ENCODE data around the gene CFAP74. TPM values are rescaled to one million over a fixed set of nuclear protein-coding genes. Genes with fewer than 3 reads are reported as not detected.

CFAP74 gene
- total RNA-seq, 8 experiments from 2014 or later: 0.22 to 3.7 (median 0.46) TPM; not detected in 1

GRCh38 chr1:2022063-2022770 lies 18.6 kb upstream of the CFAP74 start:
- ATAC-seq (replicated peaks in 6 of 8): no peak
- Histone ChIP-seq H3K27ac (no peak overlapping the region), H3K4me3 (no peak overlapping the region), H3K4me1 (replicated peaks in 1 of 2) (peaks cover 0 to 14% of the 10 kb centered on the region in 2 donors)
- in situ Hi-C loops (cut with MboI; ENCODE audit: low pct_unique_long_range_greater_than_20kb in 2 of 9, low sequenced_read_pairs in 9 of 9, unreplicated experiment in 9 of 9): no loop called here
- WGBS, 10 experiments: 0 to 76% (median 66%) methylated on average over 1 to 14 of the region's 21 CpGs; no CpG with 5 or more reads in 5 of the 10 experiments

- in situ Hi-C loops (cut with MboI; ENCODE audit: low pct_unique_long_range_greater_than_20kb in 2 of 9, low sequenced_read_pairs in 9 of 9, unreplicated experiment in 9 of 9): no loop called here
- no peak overlapping the region for H3K4me3 ChIP-seq
- H3K4me1 ChIP-seq (replicated peaks in 1 of 2): peaks cover 0 to 14% of the 10 kb centered on the region in 2 donors
- no peak for ATAC-seq (replicated peaks in 6 of 8)
- 30 to 100% (median 88%) methylated on average over 1 to 18 of the region's 25 CpGs; no CpG with 5 or more reads in 4 of the 10 experiments for WGBS, 10 experiments
- no peak overlapping the region for H3K27ac ChIP-seq
These were observed 18.0 kb upstream of the CFAP74 start for GRCh38 chr1:2021550-2021949.

- 20 to 69% (median 50%) methylated on average over 1 to 5 of the region's 11 CpGs; no CpG with 5 or more reads in 3 of the 10 experiments for WGBS, 10 experiments
- no peak overlapping the region for H3K27ac ChIP-seq
- H3K4me3 ChIP-seq: no peak overlapping the region
These were observed 16.7 kb upstream of the CFAP74 start for GRCh38 chr1:2020310-2020655.

DNA sequence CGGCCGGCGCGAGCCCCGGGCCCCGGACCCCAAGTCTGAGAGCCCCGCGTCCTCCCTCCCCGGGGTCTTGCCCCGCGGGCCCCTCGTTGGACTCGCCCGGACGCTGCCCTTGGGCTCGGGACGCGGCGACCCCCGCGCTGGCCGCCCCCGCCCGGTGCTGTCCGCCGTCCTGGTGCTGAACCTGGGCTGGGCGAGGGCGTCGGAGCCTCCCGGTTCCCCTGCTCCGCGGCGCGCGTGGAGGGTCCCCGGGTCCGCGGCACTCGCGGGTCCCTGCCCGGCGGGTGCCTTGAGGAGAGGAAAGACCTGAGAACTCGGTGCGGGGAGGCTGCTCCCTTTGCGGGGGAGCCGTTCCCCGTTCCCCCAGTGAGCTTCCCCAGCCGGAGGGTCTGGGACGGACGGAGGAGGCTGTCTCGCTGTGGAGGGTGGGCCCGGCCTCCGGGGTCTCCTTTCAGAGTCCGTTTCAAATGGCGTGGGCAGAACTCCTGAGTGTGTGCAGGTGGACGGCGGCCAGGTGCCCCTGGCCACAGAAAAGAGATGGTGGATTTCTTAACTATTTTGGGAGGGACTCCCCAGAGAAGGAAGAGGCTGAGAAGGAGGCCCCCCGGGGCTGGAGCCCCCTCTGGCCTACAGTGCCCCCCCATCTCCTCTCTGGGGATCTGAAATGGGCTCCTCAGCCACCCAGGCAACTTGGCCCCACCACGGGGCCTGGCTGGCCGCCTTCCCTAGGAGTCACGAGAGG lies 16.2 kb upstream of the CFAP74 start:
- peak overlapping the region; percentile 24 to 37 (median 30) for H3K4me3 ChIP-seq
- H3K4me1 ChIP-seq (replicated peaks in 1 of 2): peaks cover 0 to 14% of the 10 kb centered on the region in 2 donors
- ATAC-seq (replicated peaks in 6 of 8): peak in 7 of 8 experiments; percentile 28 to 85 (median 50)
- 0 to 23% (median 19%) methylated on average over 2 to 11 of the region's 61 CpGs; no CpG with 5 or more reads in 7 of the 10 experiments for WGBS, 10 experiments
- H3K27ac ChIP-seq: no peak overlapping the region
- in situ Hi-C loops (cut with MboI; ENCODE audit: low pct_unique_long_range_greater_than_20kb in 2 of 9, low sequenced_read_pairs in 9 of 9, unreplicated experiment in 9 of 9): no loop called here

More at GRCh38 chr1:2020310-2020655, 16.7 kb upstream of the CFAP74 start:
- in situ Hi-C loops (cut with MboI; ENCODE audit: low pct_unique_long_range_greater_than_20kb in 2 of 9, low sequenced_read_pairs in 9 of 9, unreplicated experiment in 9 of 9): no loop called here
- H3K4me1 ChIP-seq (replicated peaks in 1 of 2): peaks cover 0 to 14% of the 10 kb centered on the region in 2 donors
- ATAC-seq (replicated peaks in 6 of 8): no peak

- peak; percentile 18 to 87 (median 72) for ATAC-seq (replicated peaks in 6 of 8)
- WGBS, 10 experiments: no CpG with 5 or more reads among the region's 60 CpGs
- Histone ChIP-seq H3K4me1 (replicated peaks in 1 of 2) (peaks cover 0 to 14% of the 10 kb centered on the region in 2 donors), H3K27ac (no peak within 1 kb of the TSS), H3K4me3 (peak within 1 kb of the TSS; percentile 24 to 37 (median 30))
- in situ Hi-C loops (cut with MboI; ENCODE audit: low pct_unique_long_range_greater_than_20kb in 2 of 9, low sequenced_read_pairs in 9 of 9, unreplicated experiment in 9 of 9): no loop called here
These were observed 15.6 kb upstream of the CFAP74 start, which contains the start of gene GABRD for GRCh38 chr1:2019172-2019543. Gene GABRD, plus strand, starts transcription at chr1:2019345. Its CDS starts 79 bp downstream, at chr1:2019424.

GRCh38 chr1:2018217-2019171 lies 14.9 kb upstream of the CFAP74 start:
- in situ Hi-C loops (cut with MboI; ENCODE audit: low pct_unique_long_range_greater_than_20kb in 2 of 9, low sequenced_read_pairs in 9 of 9, unreplicated experiment in 9 of 9): no loop called here
- peaks cover 0 to 14% of the 10 kb centered on the region in 2 donors for H3K4me1 ChIP-seq (replicated peaks in 1 of 2)
- peak in 5 of 8 experiments; percentile 4 to 74 (median 69) for ATAC-seq (replicated peaks in 6 of 8)
- WGBS, 10 experiments: 33 to 83% (median 61%) methylated on average over 1 to 19 of the region's 48 CpGs; no CpG with 5 or more reads in 2 of the 10 experiments
- no peak overlapping the region for H3K27ac ChIP-seq
- peak overlapping the region in 1 of 5 donors; percentile 7 for H3K4me3 ChIP-seq

GRCh38 chr1:2016123-2016522 lies 12.5 kb upstream of the CFAP74 start:
- H3K27ac ChIP-seq: no peak overlapping the region
- in situ Hi-C loops (cut with MboI; ENCODE audit: low pct_unique_long_range_greater_than_20kb in 2 of 9, low sequenced_read_pairs in 9 of 9, unreplicated experiment in 9 of 9): no loop called here
- H3K4me3 ChIP-seq: no peak overlapping the region
- H3K4me1 ChIP-seq (replicated peaks in 1 of 2): peaks cover 0 to 14% of the 10 kb centered on the region in 2 donors
- no peak for ATAC-seq (replicated peaks in 6 of 8)
- WGBS, 10 experiments: 53 to 100% (median 80%) methylated on average over 1 to 8 of the region's 9 CpGs; no CpG with 5 or more reads in 3 of the 10 experiments

DNA sequence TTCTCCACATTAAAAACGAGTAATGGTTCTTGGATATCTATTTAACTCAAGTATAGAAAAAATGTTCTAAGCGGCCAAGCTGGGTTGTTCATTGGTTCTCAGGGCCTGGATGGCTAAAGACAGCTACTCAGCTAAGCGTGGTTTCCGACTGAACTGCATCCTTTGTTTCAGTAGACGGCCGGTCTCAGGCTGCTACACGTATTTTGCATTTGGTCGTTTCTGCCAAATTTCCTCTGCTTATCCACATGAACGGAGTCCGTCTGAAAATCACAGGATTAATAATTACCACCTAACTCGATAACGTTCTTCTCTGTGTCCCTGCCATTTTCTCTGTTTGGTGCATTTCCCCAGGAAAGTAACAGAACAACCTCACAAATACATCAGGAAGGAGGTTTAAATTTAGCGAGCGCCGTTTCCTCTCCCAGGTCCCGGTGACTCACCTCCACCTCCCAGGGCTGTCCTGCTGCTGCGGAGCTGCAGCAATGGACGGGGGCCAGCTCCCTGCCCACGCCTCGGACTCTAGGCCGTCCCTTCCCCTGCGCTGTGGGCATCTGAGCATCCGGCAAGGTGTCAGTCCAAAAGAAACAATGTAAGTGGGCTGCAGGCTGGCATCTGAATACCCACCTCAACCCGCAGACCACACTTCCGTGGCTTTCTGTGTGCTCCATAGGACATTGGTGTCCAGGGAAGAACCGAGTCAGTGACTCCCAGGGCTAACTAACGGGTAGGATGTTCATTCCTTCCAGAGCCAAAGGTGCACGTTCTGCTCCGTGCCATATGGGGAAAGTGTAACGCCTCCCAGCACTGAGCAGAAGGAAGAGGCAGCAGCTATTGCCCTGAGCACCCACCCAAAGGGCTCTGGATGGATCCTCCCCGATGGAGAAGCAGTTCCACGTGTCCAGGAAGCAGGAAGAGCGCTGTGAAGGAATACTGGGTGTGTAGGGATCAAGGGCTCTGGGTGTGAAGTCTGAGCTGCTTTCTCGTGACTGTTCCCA lies 11.5 kb upstream of the CFAP74 start:
- WGBS, 10 experiments: 35 to 73% (median 61%) methylated on average over 5 to 26 of the region's 34 CpGs
- in situ Hi-C loops (cut with MboI; ENCODE audit: low pct_unique_long_range_greater_than_20kb in 2 of 9, low sequenced_read_pairs in 9 of 9, unreplicated experiment in 9 of 9): no loop called here
- ATAC-seq (replicated peaks in 6 of 8): no peak
- Histone ChIP-seq H3K4me1 (replicated peaks in 1 of 2) (peaks cover 0 to 12% of the 10 kb centered on the region in 2 donors), H3K4me3 (no peak overlapping the region), H3K27ac (no peak overlapping the region)

DNA sequence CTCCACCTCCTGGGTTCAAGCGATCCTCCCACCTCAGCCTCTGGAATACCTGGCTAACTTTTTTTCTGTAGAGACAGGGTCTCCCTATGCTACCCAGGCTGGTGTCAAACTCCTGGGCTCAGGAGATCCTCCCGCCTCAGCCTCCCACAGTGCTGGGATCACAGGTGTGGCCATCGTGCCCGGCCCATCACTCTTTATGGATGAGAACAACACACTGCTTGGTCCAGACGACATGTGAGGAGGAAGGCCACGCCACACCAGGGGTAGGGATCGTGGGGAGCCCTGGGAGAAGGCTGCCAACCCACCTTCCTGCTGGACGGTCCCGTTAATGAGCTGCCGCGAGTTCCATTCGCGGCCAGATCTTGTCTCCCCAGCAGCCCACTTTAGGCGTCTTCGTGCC lies 10.6 kb upstream of the CFAP74 start:
- ATAC-seq (replicated peaks in 6 of 8): no peak
- in situ Hi-C loops (cut with MboI; ENCODE audit: low pct_unique_long_range_greater_than_20kb in 2 of 9, low sequenced_read_pairs in 9 of 9, unreplicated experiment in 9 of 9): no loop called here
- Histone ChIP-seq H3K4me3 (no peak overlapping the region), H3K27ac (no peak overlapping the region), H3K4me1 (replicated peaks in 1 of 2) (peaks cover 0 to 4% of the 10 kb centered on the region in 2 donors)
- 75 to 100% (median 82%) methylated on average over 2 to 13 of the region's 15 CpGs; no CpG with 5 or more reads in 2 of the 10 experiments for WGBS, 10 experiments

GRCh38 chr1:2009101-2010053 lies 5.8 kb upstream of the CFAP74 start:
- peak in 1 of 8 experiments; percentile 19 for ATAC-seq (replicated peaks in 6 of 8)
- H3K4me1 ChIP-seq (replicated peaks in 1 of 2): no peaks in the 10 kb centered on the region
- in situ Hi-C loops (cut with MboI; ENCODE audit: low pct_unique_long_range_greater_than_20kb in 2 of 9, low sequenced_read_pairs in 9 of 9, unreplicated experiment in 9 of 9): loop anchor here in 1 of 9 experiments (10.0 kb wide), 1 partner anchor 55 kb away; no protein-coding TSS in a partner anchor
- no peak overlapping the region for H3K4me3 ChIP-seq
- H3K27ac ChIP-seq: no peak overlapping the region
- WGBS, 10 experiments: 40 to 96% (median 82%) methylated on average over 2 to 22 of the region's 27 CpGs; no CpG with 5 or more reads in 1 of the 10 experiments

DNA sequence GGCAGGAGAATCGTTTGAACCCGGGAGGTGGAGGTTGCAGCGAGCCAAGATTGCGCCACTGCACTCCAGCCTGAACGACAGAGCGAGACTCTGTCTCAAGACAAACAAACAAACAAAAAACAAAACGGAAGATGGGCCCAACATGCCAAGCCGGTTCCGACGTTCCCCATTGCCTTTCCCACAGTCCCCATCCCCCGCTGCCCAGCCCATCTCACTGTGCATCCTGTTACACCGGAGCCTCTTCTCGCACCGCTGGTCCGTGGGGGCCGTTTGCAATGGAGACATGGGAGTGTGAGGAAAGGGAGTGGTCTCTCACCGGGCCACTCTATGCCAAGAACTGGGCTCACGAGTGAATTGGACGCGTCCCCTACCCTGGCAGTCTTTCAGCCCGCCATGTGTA lies 1.3 kb upstream of the CFAP74 start:
- in situ Hi-C loops (cut with MboI; ENCODE audit: low pct_unique_long_range_greater_than_20kb in 2 of 9, low sequenced_read_pairs in 9 of 9, unreplicated experiment in 9 of 9): loop anchor here in 1 of 9 experiments (10.0 kb wide), 1 partner anchor 60 kb away; no protein-coding TSS in a partner anchor
- Histone ChIP-seq H3K4me1 (replicated peaks in 1 of 2) (peaks cover 7 to 15% of the 10 kb centered on the region in 2 donors), H3K4me3 (no peak overlapping the region), H3K27ac (no peak overlapping the region)
- ATAC-seq (replicated peaks in 6 of 8): no peak
- 80 to 95% (median 91%) methylated on average over 2 to 13 of the region's 21 CpGs; no CpG with 5 or more reads in 4 of the 10 experiments for WGBS, 10 experiments

Data from motor neuron (in vitro differentiated cells).